Natural killer cell treated with Interleukin-12 subunit alpha and Interleukin-12 subunit beta and Interleukin-15 and Interleukin-18, amount 100 ng/mL, for 72 hours (primary cell): ENCODE results near the gene CTBP2. TPM values are rescaled to one million over a fixed set of nuclear protein-coding genes. Genes with fewer than 3 reads are reported as not detected.

ENCODE experiments used
- ATAC-seq, 2 donors: fragments of 150-1000 bp; cut with Tn5 transposase in 1 of 2; sonication (Bioruptor Pico), chemical (Tn5 transposase) in 1 of 2; 2 replicates each; pipeline ENCODE4 v1.10.0; 2021
- DNase-seq: peaks from one replicate; pipeline ENCODE4 v3.0.0; 2022; ENCODE audit warnings: low spot score
- H3K27ac Mint-ChIP-seq, 2 donors: 1 replicate in 1 of 2; 2 replicates in 1 of 2; pipeline ENCODE4 v1.8.0; 2022; ENCODE audit warnings: mixed read lengths in 2 of 2, mild to moderate bottlenecking in 1 of 2, moderate library complexity in 1 of 2
- H3K27me3 Mint-ChIP-seq, 2 donors: 1 replicate in 1 of 2; 2 replicates in 1 of 2; pipeline ENCODE4 v1.8.0; 2022; ENCODE audit warnings: mixed read lengths in 2 of 2
- H3K36me3 Mint-ChIP-seq: one replicate; pipeline ENCODE4 v1.8.0; 2022; ENCODE audit warnings: mixed read lengths
- H3K4me1 Mint-ChIP-seq, 2 donors: 1 replicate in 1 of 2; 2 replicates in 1 of 2; pipeline ENCODE4 v1.8.0; 2022; ENCODE audit warnings: low read depth in 2 of 2, mixed read lengths in 2 of 2, mild to moderate bottlenecking in 1 of 2
- H3K4me3 Mint-ChIP-seq: one replicate; pipeline ENCODE4 v1.8.0; 2022; ENCODE audit warnings: mixed read lengths
- H3K9me3 Mint-ChIP-seq: 2 replicates; pipeline ENCODE4 v1.8.0; 2022; ENCODE audit warnings: mixed read lengths
- total RNA-seq, 2 donors: library from RNA; stranded (reverse); gene quantifications; one replicate each; pipeline ENCODE4 v1.2.3, GENCODE V29; 2022

Gene CTBP2
- total RNA-seq, 2 donors from 2014 or later: 61.3 to 76.4 TPM

DNA sequence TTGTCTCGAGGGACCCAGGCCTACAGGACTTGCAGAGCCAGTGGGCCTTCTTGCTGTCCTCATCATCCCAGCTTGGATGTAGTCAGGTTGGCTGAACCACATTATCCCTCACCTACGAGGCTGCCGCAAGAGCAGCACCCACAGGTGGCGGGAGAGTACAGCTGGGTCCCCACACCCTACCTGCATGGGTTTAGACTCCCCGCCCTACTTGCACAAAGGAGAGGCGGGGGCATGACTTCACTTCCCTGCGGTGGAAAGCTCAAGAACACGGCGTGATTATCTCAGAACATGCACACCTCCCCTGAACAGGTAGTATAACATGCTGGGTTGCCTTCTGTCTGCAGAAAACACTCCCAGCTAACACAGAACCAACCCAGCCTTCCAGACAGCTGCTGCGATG lies 57.5 kb downstream of the CTBP2 start:
- peak overlapping the region in 1 of 2 donors; percentile 32 for H3K27ac Mint-ChIP-seq
- DNase-seq: no peak
- H3K9me3 Mint-ChIP-seq: peaks cover under 1% of the 10 kb centered on the region
- no peaks in the 10 kb centered on the region for H3K27me3 Mint-ChIP-seq
- peaks cover 3% of the 10 kb centered on the region for H3K36me3 Mint-ChIP-seq
- peaks cover 36 to 67% of the 10 kb centered on the region in 2 donors for H3K4me1 Mint-ChIP-seq
- no peak for ATAC-seq
- no peak overlapping the region for H3K4me3 Mint-ChIP-seq

GRCh38 chr10:125102246-125102645 lies 58.1 kb downstream of the CTBP2 start:
- DNase-seq (no peak), ATAC-seq (no peak)
- Mint-ChIP-seq H3K4me3 (no peak overlapping the region), H3K27ac (peak overlapping the region in 1 of 2 donors; percentile 32), H3K36me3 (no peaks in the 10 kb centered on the region), H3K4me1 (peaks cover 41 to 66% of the 10 kb centered on the region in 2 donors), H3K27me3 (no peaks in the 10 kb centered on the region), H3K9me3 (no peaks in the 10 kb centered on the region)

GRCh38 chr10:125101581-125101980 lies 58.8 kb downstream of the CTBP2 start:
- Mint-ChIP-seq H3K4me1 (peaks cover 46 to 69% of the 10 kb centered on the region in 2 donors), H3K27ac (peak overlapping the region in 1 of 2 donors; percentile 32), H3K4me3 (no peak overlapping the region), H3K9me3 (no peaks in the 10 kb centered on the region), H3K27me3 (no peaks in the 10 kb centered on the region), H3K36me3 (no peaks in the 10 kb centered on the region)
- ATAC-seq (no peak), DNase-seq (no peak)

GRCh38 chr10:125101049-125101448 lies 59.3 kb downstream of the CTBP2 start:
- Mint-ChIP-seq H3K4me3 (no peak overlapping the region), H3K36me3 (no peaks in the 10 kb centered on the region)
- no peak for ATAC-seq

GRCh38 chr10:125097409-125098070 lies 62.8 kb downstream of the CTBP2 start:
- H3K4me1 Mint-ChIP-seq: peaks cover 70 to 78% of the 10 kb centered on the region in 2 donors
- DNase-seq (no peak), ATAC-seq (no peak)
- H3K36me3 Mint-ChIP-seq: no peaks in the 10 kb centered on the region
- peak overlapping the region in 1 of 2 donors; percentile 89 for H3K27ac Mint-ChIP-seq
- no peaks in the 10 kb centered on the region for H3K9me3 Mint-ChIP-seq
- no peaks in the 10 kb centered on the region for H3K27me3 Mint-ChIP-seq
- no peak overlapping the region for H3K4me3 Mint-ChIP-seq

More at GRCh38 chr10:125101049-125101448, 59.3 kb downstream of the CTBP2 start:
- no peak overlapping the region for H3K27ac Mint-ChIP-seq
- DNase-seq: no peak
- H3K9me3 Mint-ChIP-seq: no peaks in the 10 kb centered on the region
- peaks cover 46 to 69% of the 10 kb centered on the region in 2 donors for H3K4me1 Mint-ChIP-seq
- H3K27me3 Mint-ChIP-seq: no peaks in the 10 kb centered on the region

DNA sequence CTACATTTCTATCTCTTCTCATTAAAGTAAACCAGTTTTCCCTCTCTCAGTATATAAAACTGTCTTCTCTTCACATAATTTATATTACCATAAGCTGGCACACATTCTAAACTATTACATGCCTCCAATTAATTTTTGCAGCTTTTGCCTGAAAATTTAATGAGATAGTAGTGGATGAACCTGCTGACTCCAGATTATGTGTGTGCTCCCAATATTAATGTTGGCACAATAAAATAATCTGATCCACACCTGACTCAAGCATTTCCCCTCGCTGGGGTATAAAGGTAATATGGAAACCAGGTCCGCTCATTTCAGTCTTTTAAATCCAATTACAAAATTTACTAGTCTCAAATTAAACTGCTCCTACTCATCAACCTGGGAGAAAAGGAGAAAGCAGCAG lies 63.4 kb downstream of the CTBP2 start:
- Mint-ChIP-seq H3K27me3 (no peaks in the 10 kb centered on the region), H3K4me1 (peaks cover 75 to 82% of the 10 kb centered on the region in 2 donors), H3K9me3 (no peaks in the 10 kb centered on the region), H3K36me3 (no peaks in the 10 kb centered on the region), H3K27ac (peak overlapping the region in 1 of 2 donors; percentile 89), H3K4me3 (no peak overlapping the region)
- ATAC-seq (no peak), DNase-seq (no peak)

DNA sequence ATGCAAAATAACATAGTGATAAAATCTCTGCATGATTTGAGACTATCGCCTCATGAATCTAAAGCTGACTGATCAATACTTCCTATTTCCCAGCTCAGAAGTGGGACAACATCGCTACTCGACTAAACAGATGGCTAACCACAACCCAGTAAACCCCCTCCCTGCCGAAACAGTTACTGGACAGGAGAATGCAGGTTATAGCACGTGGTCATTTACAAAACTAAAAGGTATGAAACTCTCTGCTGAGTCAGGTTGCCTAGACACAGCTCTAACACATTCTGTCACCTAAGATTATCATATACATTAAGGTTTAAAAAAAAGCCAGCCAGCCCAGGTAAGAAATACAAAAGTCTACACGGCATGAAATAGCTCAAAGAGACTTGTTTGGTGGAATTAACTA lies 64.0 kb downstream of the CTBP2 start:
- peak; percentile 34 to 41 for ATAC-seq
- H3K27me3 Mint-ChIP-seq: no peaks in the 10 kb centered on the region
- H3K9me3 Mint-ChIP-seq: no peaks in the 10 kb centered on the region
- no peaks in the 10 kb centered on the region for H3K36me3 Mint-ChIP-seq
- H3K4me3 Mint-ChIP-seq: peak overlapping the region; percentile 26
- peaks cover 76 to 81% of the 10 kb centered on the region in 2 donors for H3K4me1 Mint-ChIP-seq
- DNase-seq: no peak
- H3K27ac Mint-ChIP-seq: peak overlapping the region; percentile 40 to 89

- peak overlapping the region; percentile 26 for H3K4me3 Mint-ChIP-seq
- no peaks in the 10 kb centered on the region for H3K27me3 Mint-ChIP-seq
- peak overlapping the region; percentile 40 to 89 for H3K27ac Mint-ChIP-seq
- H3K9me3 Mint-ChIP-seq: no peaks in the 10 kb centered on the region
- H3K4me1 Mint-ChIP-seq: peaks cover 77 to 87% of the 10 kb centered on the region in 2 donors
- DNase-seq: no peak
- H3K36me3 Mint-ChIP-seq: no peaks in the 10 kb centered on the region
- ATAC-seq: peak in 1 of 2 donors; percentile 17
Measured at GRCh38 chr10:125095776-125096175, 64.6 kb downstream of the CTBP2 start.

DNA sequence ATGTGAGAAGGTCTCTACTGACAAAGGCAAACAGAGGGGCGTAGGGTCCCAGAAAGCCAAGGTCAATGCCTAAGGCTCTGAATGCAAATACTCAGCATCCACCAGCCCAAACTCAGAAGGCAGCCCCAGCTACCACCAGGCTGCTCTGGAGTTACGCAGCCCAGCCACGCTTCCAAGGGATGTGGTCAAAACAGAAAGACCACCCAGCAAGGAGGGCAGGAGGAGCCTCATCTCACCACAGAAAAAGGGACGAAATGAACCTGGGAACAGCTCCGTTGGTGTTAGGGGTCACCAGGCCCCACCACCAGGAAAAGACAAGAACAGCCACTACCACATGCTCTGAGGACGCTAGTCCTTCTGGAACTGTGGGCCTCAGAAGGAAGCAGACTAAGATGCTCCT lies 65.1 kb downstream of the CTBP2 start:
- peaks cover 75 to 87% of the 10 kb centered on the region in 2 donors for H3K4me1 Mint-ChIP-seq
- no peaks in the 10 kb centered on the region for H3K9me3 Mint-ChIP-seq
- no peak for DNase-seq
- peak overlapping the region; percentile 26 for H3K4me3 Mint-ChIP-seq
- no peaks in the 10 kb centered on the region for H3K36me3 Mint-ChIP-seq
- H3K27me3 Mint-ChIP-seq: no peaks in the 10 kb centered on the region
- ATAC-seq: peak in 1 of 2 donors; percentile 11
- H3K27ac Mint-ChIP-seq: peak overlapping the region; percentile 40 to 89

GRCh38 chr10:125094806-125095205 lies 65.6 kb downstream of the CTBP2 start:
- no peaks in the 10 kb centered on the region for H3K27me3 Mint-ChIP-seq
- peak; percentile 54 to 71 for ATAC-seq

GRCh38 chr10:125093974-125094705 lies 66.2 kb downstream of the CTBP2 start:
- peak overlapping the region; percentile 40 to 89 for H3K27ac Mint-ChIP-seq
- no peaks in the 10 kb centered on the region for H3K36me3 Mint-ChIP-seq
- peaks cover 67 to 80% of the 10 kb centered on the region in 2 donors for H3K4me1 Mint-ChIP-seq
- no peak overlapping the region for H3K4me3 Mint-ChIP-seq
- no peaks in the 10 kb centered on the region for H3K27me3 Mint-ChIP-seq
- H3K9me3 Mint-ChIP-seq: no peaks in the 10 kb centered on the region
- ATAC-seq (no peak), DNase-seq (no peak)

More at GRCh38 chr10:125094806-125095205, 65.6 kb downstream of the CTBP2 start:
- Mint-ChIP-seq H3K4me1 (peaks cover 71 to 82% of the 10 kb centered on the region in 2 donors), H3K27ac (peak overlapping the region; percentile 40 to 89), H3K4me3 (peak overlapping the region; percentile 26), H3K9me3 (no peaks in the 10 kb centered on the region), H3K36me3 (no peaks in the 10 kb centered on the region)
- DNase-seq: no peak

- no peaks in the 10 kb centered on the region for H3K27me3 Mint-ChIP-seq
- peak overlapping the region; percentile 40 to 89 for H3K27ac Mint-ChIP-seq
- DNase-seq (no peak), ATAC-seq (no peak)
- no peak overlapping the region for H3K4me3 Mint-ChIP-seq
- no peaks in the 10 kb centered on the region for H3K36me3 Mint-ChIP-seq
- H3K9me3 Mint-ChIP-seq: no peaks in the 10 kb centered on the region
- peaks cover 73 to 78% of the 10 kb centered on the region in 2 donors for H3K4me1 Mint-ChIP-seq
Measured at GRCh38 chr10:125093199-125093973, 67.0 kb downstream of the CTBP2 start.

DNA sequence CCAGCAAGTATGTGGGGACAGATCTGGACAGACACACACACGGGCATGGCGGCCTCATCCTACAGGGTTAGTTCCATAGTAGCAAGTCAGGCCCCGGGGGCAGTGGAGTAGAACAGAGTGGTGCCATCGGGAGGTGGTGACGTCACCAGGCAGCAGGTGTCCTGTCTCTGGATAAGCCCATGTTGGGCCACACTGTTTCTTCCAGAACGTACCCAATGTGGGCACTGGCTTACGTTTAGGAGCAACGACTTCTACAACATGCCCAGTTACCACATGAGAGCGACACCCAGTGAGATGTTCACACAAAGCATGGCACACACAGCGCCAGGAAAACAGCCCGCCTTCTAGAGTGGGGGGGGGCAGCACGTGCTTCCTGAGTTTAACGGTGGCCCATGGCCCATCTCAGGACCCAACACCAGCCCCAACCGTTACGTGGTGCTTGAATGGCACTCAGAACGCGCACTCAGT lies 67.8 kb downstream of the CTBP2 start:
- Mint-ChIP-seq H3K9me3 (no peaks in the 10 kb centered on the region), H3K36me3 (no peaks in the 10 kb centered on the region), H3K27ac (peak overlapping the region in 1 of 2 donors; percentile 89), H3K27me3 (no peaks in the 10 kb centered on the region), H3K4me1 (peaks cover 72 to 78% of the 10 kb centered on the region in 2 donors), H3K4me3 (no peak overlapping the region)
- DNase-seq (no peak), ATAC-seq (no peak)
